Tibial nerve (tissue), 4 donors: ENCODE data around the gene EGLN2.
"Not testable (repeated sequence)": the region's sequence is repeated elsewhere in the genome, so short reads cannot be mapped to it uniquely, and the experiment has no call there.

Experiments
- CTCF ChIP-seq, 5 experiments: fragments of 200-600 bp in 3 of 5; fragments of 450-650 bp in 2 of 5; sonication (generic) in 3 of 5; IDR thresholded peaks; one replicate each; pipeline ENCODE4 v1.5.1; 2016 to 2019; ENCODE audit warnings: antibody characterized with exemption in 5 of 5, mild to moderate bottlenecking in 3 of 5, moderate library complexity in 2 of 5
- EP300 ChIP-seq, 2 donors: sonication (generic); formaldehyde crosslinking; IDR thresholded peaks; one replicate each; pipeline ENCODE4 v1.6.1; 2017; ENCODE audit warnings: antibody characterized with exemption in 2 of 2, mild to moderate bottlenecking in 1 of 2
- POLR2A ChIP-seq, 2 donors: fragments of 450-650 bp; IDR thresholded peaks; one replicate each; pipeline ENCODE4 v1.6.1; 2017; ENCODE audit warnings: antibody characterized with exemption in 2 of 2, mild to moderate bottlenecking in 2 of 2, moderate library complexity in 2 of 2

- TF ChIP-seq CTCF, POLR2A (IDR thresholded peaks at IDR 0.05): not testable (repeated sequence)
- peak in 1 of 2 donors; percentile 59 for TF ChIP-seq EP300 (IDR thresholded peaks at IDR 0.05)
Observed at GRCh38 chr19:40810649-40811408, 11.8 kb downstream of the EGLN2 start.
